HFFc6 (cell line): Measurements from ENCODE around the gene MYO19. TPM values are rescaled to one million over a fixed set of nuclear protein-coding genes. Genes with fewer than 3 reads are reported as not detected.
A peak's percentile ranks its signal among the peaks of the same experiment; 100 is the strongest.

Experiments used
- DNase-seq: peaks from one replicate; pipeline ENCODE4 v3.0.0-alpha.2; 2018
- H3K27ac Mint-ChIP-seq: 2 replicates; pipeline ENCODE4 v1.8.0; 2020; ENCODE audit warnings: mild to moderate bottlenecking, mixed read lengths
- H3K27me3 Mint-ChIP-seq: 2 replicates; pipeline ENCODE4 v1.8.0; 2021; ENCODE audit warnings: mild to moderate bottlenecking, moderate library complexity, mixed read lengths; ENCODE audit not compliant: insufficient read depth
- H3K36me3 Mint-ChIP-seq: 2 replicates; pipeline ENCODE4 v1.8.0; 2021; ENCODE audit warnings: low read depth, mixed read lengths
- H3K4me1 Mint-ChIP-seq: 2 replicates; pipeline ENCODE4 v1.8.0; 2020; ENCODE audit warnings: low read depth, mixed read lengths
- H3K4me3 Mint-ChIP-seq: 2 replicates; pipeline ENCODE4 v1.8.0; 2020; ENCODE audit warnings: mild to moderate bottlenecking, moderate library complexity, mixed read lengths
- H3K9me3 Mint-ChIP-seq: 2 replicates; pipeline ENCODE4 v1.8.0; 2020; ENCODE audit warnings: mild to moderate bottlenecking, mixed read lengths
- total RNA-seq, 6 experiments: library from RNA; stranded (reverse); fragmentation: NEBNext Ultra II Directional; extraction: Animal tissue kit (Norgen Biotek cat#: 25700); gene quantifications; 2 replicates in 1 of 6; 3 replicates in 5 of 6; pipeline ENCODE4 v1.2.3, GENCODE V29; 2021
- TF ChIP-seq, protein P1 (sequence below): fragments of 200-600 bp; sonication (generic); IDR thresholded peaks from 2 replicates; pipeline ENCODE4 v1.5.0; 2021; ENCODE audit warnings: antibody characterized with exemption, mild to moderate bottlenecking

Gene MYO19
- total RNA-seq, 6 experiments from 2014 or later, result 32.4 to 45.9 (median 38.4) TPM

DNA sequence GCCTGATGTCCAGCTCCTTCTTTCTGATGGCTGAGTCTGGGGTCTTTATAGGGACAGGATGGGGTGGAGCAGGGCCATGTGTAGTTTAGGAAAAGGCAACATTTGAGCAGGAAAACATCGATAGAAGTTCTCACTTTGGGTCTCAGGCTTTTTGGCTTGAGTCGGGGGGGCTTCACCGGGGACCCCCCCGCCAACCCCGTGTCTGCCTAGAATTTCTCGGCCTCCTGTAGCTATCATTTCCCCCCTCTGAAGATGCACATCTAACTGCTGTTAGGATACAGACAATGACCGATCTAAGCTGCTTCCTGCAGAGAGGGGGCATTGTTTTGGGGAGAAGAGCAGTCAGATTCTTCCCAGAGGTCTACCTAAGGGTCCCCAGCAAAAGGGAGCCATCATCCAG, 64.9 kb downstream of the MYO19 start:
- Mint-ChIP-seq H3K27ac (no peak overlapping the region), H3K4me3 (no peak overlapping the region), H3K4me1 (no peaks in the 10 kb centered on the region), H3K27me3 (peaks cover 15% of the 10 kb centered on the region), H3K36me3 (no peaks in the 10 kb centered on the region), H3K9me3 (no peaks in the 10 kb centered on the region)
- TF ChIP-seq, protein P1, sequence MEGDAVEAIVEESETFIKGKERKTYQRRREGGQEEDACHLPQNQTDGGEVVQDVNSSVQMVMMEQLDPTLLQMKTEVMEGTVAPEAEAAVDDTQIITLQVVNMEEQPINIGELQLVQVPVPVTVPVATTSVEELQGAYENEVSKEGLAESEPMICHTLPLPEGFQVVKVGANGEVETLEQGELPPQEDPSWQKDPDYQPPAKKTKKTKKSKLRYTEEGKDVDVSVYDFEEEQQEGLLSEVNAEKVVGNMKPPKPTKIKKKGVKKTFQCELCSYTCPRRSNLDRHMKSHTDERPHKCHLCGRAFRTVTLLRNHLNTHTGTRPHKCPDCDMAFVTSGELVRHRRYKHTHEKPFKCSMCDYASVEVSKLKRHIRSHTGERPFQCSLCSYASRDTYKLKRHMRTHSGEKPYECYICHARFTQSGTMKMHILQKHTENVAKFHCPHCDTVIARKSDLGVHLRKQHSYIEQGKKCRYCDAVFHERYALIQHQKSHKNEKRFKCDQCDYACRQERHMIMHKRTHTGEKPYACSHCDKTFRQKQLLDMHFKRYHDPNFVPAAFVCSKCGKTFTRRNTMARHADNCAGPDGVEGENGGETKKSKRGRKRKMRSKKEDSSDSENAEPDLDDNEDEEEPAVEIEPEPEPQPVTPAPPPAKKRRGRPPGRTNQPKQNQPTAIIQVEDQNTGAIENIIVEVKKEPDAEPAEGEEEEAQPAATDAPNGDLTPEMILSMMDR, result no peak
- DNase-seq, result no peak

DNA sequence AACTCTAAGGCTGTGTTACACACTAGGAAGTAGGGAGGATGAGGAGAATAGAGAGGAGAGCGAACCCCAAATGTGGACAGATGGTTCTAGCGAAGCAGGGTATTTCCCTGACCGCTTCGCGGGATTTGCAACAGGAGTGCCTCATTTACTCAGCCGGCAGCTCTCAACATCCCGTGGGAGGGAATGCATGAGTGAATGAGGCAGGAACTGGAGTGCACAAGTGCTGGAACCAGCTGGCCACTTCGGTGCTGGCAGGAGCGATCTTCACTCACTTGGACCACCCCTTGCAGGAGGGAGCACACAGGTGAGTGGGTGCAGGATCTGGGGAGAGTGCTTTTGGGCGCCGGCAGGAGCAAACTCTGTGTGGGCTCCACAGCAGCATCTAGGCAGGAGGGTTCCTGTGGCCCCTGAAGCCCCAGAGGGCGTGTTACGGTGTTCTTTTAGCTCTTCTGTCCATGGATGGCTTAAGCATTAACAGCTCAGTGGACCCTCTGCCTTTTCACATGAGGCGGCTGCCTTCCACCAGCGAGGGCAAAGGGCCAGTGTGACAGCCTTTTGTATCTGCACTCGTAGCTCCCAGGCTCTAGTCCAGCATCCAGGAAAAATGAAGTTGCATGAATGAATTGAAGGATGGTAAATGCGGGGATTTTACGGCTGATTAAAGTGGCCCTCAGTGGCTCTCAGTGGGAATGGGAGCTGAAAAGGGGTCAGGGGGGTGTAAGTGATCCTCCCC, 65.6 kb downstream of the MYO19 start:
- Mint-ChIP-seq H3K27me3 (peaks cover 15% of the 10 kb centered on the region), H3K4me3 (no peak overlapping the region), H3K27ac (no peak overlapping the region), H3K36me3 (no peaks in the 10 kb centered on the region), H3K4me1 (no peaks in the 10 kb centered on the region), H3K9me3 (no peaks in the 10 kb centered on the region)
- no peak for DNase-seq
- TF ChIP-seq, protein P1, result no peak

DNA sequence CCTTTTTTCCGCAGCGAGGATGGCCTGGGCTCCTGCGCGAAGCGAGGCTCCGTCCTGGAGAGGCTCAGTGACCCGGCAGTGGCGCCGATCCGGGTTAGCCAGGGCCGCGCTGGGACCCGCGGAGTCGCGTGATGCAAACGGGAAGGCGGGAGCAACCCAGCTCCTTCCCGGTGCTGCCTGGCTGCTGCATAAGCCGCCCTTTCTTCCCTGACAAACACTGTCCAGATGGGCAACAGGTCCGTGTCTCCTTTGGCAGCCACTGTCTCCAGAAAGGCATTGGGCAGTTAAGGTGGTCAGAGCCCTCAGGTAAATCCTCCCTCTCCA, 69.9 kb downstream of the MYO19 start:
- Mint-ChIP-seq H3K9me3 (no peaks in the 10 kb centered on the region), H3K4me3 (no peak overlapping the region), H3K27ac (no peak overlapping the region), H3K4me1 (no peaks in the 10 kb centered on the region), H3K36me3 (no peaks in the 10 kb centered on the region), H3K27me3 (peaks cover 13% of the 10 kb centered on the region)
- TF ChIP-seq, protein P1, result no peak
- DNase-seq, result no peak

DNA sequence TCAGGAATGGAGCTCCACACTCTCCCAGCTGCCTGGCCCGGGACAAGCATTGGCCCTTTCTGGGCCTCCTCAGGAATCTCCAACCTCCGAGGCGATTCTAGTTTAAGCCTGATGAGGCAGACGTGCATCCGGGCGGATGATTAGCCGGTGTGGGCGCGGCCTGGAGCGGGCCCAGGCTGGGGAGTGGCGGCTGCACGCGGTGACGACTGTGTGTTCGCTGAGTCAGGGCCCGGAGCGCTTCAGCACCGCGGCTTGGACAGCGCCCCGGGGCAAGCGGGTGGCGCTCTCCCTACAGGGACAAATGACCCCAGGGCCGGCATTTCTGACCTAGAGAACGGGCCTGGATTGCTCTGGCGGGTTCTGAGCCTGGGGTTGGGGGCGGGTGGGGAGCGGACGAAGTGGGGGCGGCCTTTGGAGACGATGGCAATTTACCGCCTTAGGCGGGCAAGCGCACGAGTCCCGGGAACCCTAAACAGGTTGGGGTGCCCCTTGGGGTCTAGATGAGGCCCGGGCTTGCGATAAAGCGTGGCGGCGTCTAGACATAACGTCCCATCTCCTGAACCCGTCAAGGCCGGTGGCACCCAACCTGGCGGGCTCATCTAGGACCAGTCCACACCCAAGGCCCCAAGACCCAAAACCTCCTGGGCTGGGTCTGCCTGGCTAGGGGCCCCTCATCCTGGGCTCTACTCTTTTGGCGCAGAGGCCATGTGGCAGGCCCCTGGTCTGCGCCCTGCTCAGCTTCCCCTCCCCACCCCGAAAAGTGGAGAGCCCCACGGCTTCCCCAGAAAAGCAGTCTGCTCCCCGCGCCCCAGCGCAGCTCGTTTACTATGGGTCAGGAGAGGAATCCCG, 70.5 kb downstream of the MYO19 start:
- Mint-ChIP-seq H3K4me1 (no peaks in the 10 kb centered on the region), H3K36me3 (no peaks in the 10 kb centered on the region), H3K4me3 (no peak overlapping the region), H3K27ac (no peak overlapping the region), H3K9me3 (no peaks in the 10 kb centered on the region), H3K27me3 (peaks cover 12% of the 10 kb centered on the region)
- TF ChIP-seq, protein P1, result no peak
- DNase-seq, result peak; percentile 60

DNA sequence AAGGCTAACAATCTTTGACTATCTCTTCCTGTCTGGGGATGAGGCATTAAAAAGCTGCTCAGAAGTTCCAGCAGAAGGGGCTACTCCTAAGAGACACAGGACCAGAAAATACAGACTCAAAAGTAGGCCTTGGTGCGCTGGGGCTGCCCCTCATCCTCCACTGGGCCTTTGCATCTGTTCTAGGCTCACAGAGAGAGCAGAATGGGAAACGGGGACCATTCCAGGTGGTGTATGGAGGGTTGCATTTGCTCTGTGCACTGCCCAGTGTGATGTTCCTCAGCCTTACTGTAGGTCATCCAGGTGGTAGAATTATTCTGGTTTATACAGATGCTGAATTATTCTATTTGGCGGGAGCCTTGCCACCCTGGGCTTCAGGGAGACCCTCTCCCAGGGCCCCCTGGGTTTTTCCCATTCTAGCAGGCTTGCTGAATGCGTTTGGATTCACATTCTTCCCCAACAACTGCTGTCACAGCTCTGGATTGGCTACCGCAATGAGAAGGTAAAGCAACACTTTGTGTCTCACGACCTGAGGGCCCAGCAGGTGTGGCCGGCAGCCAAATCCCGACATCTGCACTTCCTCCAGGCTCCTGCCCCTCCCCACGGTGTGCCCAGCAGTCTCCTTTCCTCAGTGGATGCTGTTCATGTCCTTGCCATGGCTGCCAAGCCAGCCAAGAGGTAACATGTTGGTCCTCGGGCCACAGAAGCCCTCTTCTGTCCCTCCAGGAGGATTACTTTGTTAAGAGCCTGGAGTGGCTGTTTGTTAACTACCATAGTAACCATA, 73.1 kb downstream of the MYO19 start:
- no peak overlapping the region for H3K27ac Mint-ChIP-seq
- TF ChIP-seq, protein P1, result no peak
- no peak overlapping the region for H3K4me3 Mint-ChIP-seq
- no peak for DNase-seq
- peaks cover 5% of the 10 kb centered on the region for H3K27me3 Mint-ChIP-seq
- H3K36me3 Mint-ChIP-seq, result no peaks in the 10 kb centered on the region
- no peaks in the 10 kb centered on the region for H3K9me3 Mint-ChIP-seq
- no peaks in the 10 kb centered on the region for H3K4me1 Mint-ChIP-seq
